Activated CD4-positive, alpha-beta T cell treated with anti-CD3 and anti-CD28 coated beads, Interleukin-2, amount 50 U/mL, for 48 hours (primary cell): ENCODE results near the gene C11orf54.
A peak's percentile ranks its signal among the peaks of the same experiment; 100 is the strongest.

Experiments
- DNase-seq, 2 experiments: peaks; one replicate each; pipeline ENCODE4 v3.0.0-alpha.2; 2020

C11orf54 gene

GRCh38 chr11:93741094-93741881 is at the start of gene C11orf54, which contains the start of gene TAF1D:
TSS of gene C11orf54 (plus strand) at chr11:93741672. CDS start at chr11:93747394, 5,722 bp downstream.
TSS of gene TAF1D (minus strand) at chr11:93741495. CDS start at chr11:93739304, 2,191 bp downstream.
- DNase-seq: peak; percentile 95

- DNase-seq: no peak
These were observed 47.4 kb upstream of the C11orf54 start for GRCh38 chr11:93694109-93694508.

GRCh38 chr11:93694557-93694956 is 46.9 kb upstream of the C11orf54 start:
- DNase-seq: no peak

- DNase-seq: no peak
These were observed 43.9 kb upstream of the C11orf54 start for GRCh38 chr11:93697611-93698010.

GRCh38 chr11:93700830-93701229 is 40.6 kb upstream of the C11orf54 start:
- DNase-seq: no peak

- peak in 1 of 2 experiments; percentile 11 for DNase-seq
These were observed 37.2 kb upstream of the C11orf54 start for GRCh38 chr11:93704237-93704636.

GRCh38 chr11:93710239-93710638 is 31.2 kb upstream of the C11orf54 start:
- DNase-seq: no peak

- no peak for DNase-seq
These were observed 28.8 kb upstream of the C11orf54 start for GRCh38 chr11:93712678-93713077.

GRCh38 chr11:93715797-93716396 is 25.6 kb upstream of the C11orf54 start:
- DNase-seq: no peak

GRCh38 chr11:93717501-93717900 is 24.0 kb upstream of the C11orf54 start:
- no peak for DNase-seq

- DNase-seq: no peak
These were observed 23.4 kb upstream of the C11orf54 start for GRCh38 chr11:93718057-93718563.

GRCh38 chr11:93719310-93719709 is 22.2 kb upstream of the C11orf54 start:
- no peak for DNase-seq

GRCh38 chr11:93720522-93720921 is 20.9 kb upstream of the C11orf54 start:
- DNase-seq: no peak

- no peak for DNase-seq
These were observed 17.4 kb upstream of the C11orf54 start for GRCh38 chr11:93724089-93724488.

GRCh38 chr11:93727985-93728791 is 13.3 kb upstream of the C11orf54 start:
- no peak for DNase-seq

GRCh38 chr11:93728792-93729128 is 12.7 kb upstream of the C11orf54 start:
- DNase-seq: no peak

GRCh38 chr11:93729129-93729616 is 12.3 kb upstream of the C11orf54 start:
- peak; percentile 15 to 28 for DNase-seq

- no peak for DNase-seq
These were observed 11.1 kb upstream of the C11orf54 start for GRCh38 chr11:93730108-93731107.

GRCh38 chr11:93732237-93732892 is 9.1 kb upstream of the C11orf54 start:
- no peak for DNase-seq

- no peak for DNase-seq
These were observed 8.0 kb upstream of the C11orf54 start for GRCh38 chr11:93733474-93733873.
